B cell (primary cell): ENCODE measurements around the gene TOP2A. TPM values are rescaled to one million over a fixed set of nuclear protein-coding genes. Genes with fewer than 3 reads are reported as not detected.

Source experiments
- ATAC-seq: fragments of 200-7000 bp; cut with Tn5 transposase; one replicate; pipeline ENCODE4 v1.10.0; 2021; ENCODE audit warnings: low read depth, mild to moderate bottlenecking, moderate number of reproducible peaks, moderate library complexity
- CTCF ChIA-PET: fragments of 350-600 bp; sonication (Branson Sonifier 250); formaldehyde crosslinking; loops from one replicate; lab custom pipeline; 2021; ENCODE audit warnings: antibody characterized with exemption, inconsistent platforms; lab: Charles Lee
- POLR2A ChIA-PET: fragments of 350-600 bp; sonication (Branson Sonifier 250); formaldehyde crosslinking; loops from one replicate; lab custom pipeline; 2021; ENCODE audit warnings: antibody characterized with exemption; lab: Charles Lee
- DNase-seq: peaks from one replicate; pipeline ENCODE4 v3.0.0; 2013
- H2AFZ ChIP-seq: 2 replicates; pipeline ENCODE4 v1.6.1; 2012; ENCODE audit warnings: mild to moderate bottlenecking, low read depth, low read length; ENCODE audit not compliant: insufficient read depth, poor library complexity, severe bottlenecking
- H3K27ac ChIP-seq, 2 donors: 1 replicate in 1 of 2; 2 replicates in 1 of 2; pipeline ENCODE4 v1.5.1; 2012 to 2013; ENCODE audit warnings: low read length in 2 of 2, mild to moderate bottlenecking in 2 of 2, moderate library complexity in 1 of 2
- H3K27me3 ChIP-seq, 4 experiments: fragments of 200-600 bp in 1 of 4; sonication (generic) in 1 of 4; replicated peaks in 1 of 4; 1 replicate in 2 of 4; 2 replicates in 2 of 4; pipeline versions ENCODE4 v1.6.1 to v1.7.0; 2013 to 2016; ENCODE audit warnings: low read length in 3 of 4, mild to moderate bottlenecking in 2 of 4, mixed read lengths in 1 of 4, moderate library complexity in 1 of 4; ENCODE audit not compliant: insufficient read depth in 4 of 4, control insufficient read depth in 3 of 4; ENCODE audit errors: control extremely low read depth in 1 of 4
- H3K36me3 ChIP-seq, 2 experiments: replicated peaks in 1 of 2; 1 replicate in 1 of 2; 2 replicates in 1 of 2; pipeline versions ENCODE4 v1.6.1 to v1.7.1; 2013; ENCODE audit warnings: low read length in 1 of 2; ENCODE audit not compliant: insufficient read depth in 2 of 2, control insufficient read depth in 1 of 2; ENCODE audit errors: control extremely low read depth in 1 of 2, extremely low read depth in 1 of 2
- H3K4me1 ChIP-seq, 2 donors: fragments of 200-600 bp in 1 of 2; sonication (generic) in 1 of 2; 1 replicate in 1 of 2; 2 replicates in 1 of 2; pipeline versions ENCODE4 v1.5.1 to v1.6.1; 2013 to 2017; ENCODE audit warnings: low read length in 2 of 2; ENCODE audit not compliant: control insufficient read depth in 2 of 2, insufficient read depth in 2 of 2
- H3K4me2 ChIP-seq: replicated peaks from 2 replicates; pipeline ENCODE3; 2012; ENCODE audit warnings: mild to moderate bottlenecking, low read depth, low read length; ENCODE audit not compliant: poor library complexity, severe bottlenecking
- H3K4me3 ChIP-seq, 5 experiments: fragments of 200-600 bp in 1 of 5; sonication (generic) in 1 of 5; 1 replicate in 3 of 5; 2 replicates in 2 of 5; pipeline versions ENCODE4 v1.5.1 to v1.7.0; 2011 to 2016; ENCODE audit warnings: low read length in 4 of 5, mild to moderate bottlenecking in 4 of 5, low read depth in 2 of 5, control low read depth in 1 of 5, moderate library complexity in 1 of 5; ENCODE audit not compliant: insufficient read depth in 1 of 5; ENCODE audit errors: control extremely low read depth in 1 of 5, extremely low read depth in 1 of 5
- H3K79me2 ChIP-seq: fragments of 200-600 bp; sonication (generic); one replicate; pipeline ENCODE4 v1.6.0; 2016; ENCODE audit warnings: low read length; ENCODE audit not compliant: control insufficient read depth, insufficient read depth
- H3K9ac ChIP-seq: fragments of 200-600 bp; sonication (generic); 2 replicates; pipeline ENCODE4 v1.6.1; 2017; ENCODE audit warnings: mild to moderate bottlenecking, low read length, moderate library complexity
- H3K9me3 ChIP-seq, 3 donors: one replicate each; pipeline versions ENCODE4 v1.6.1 to v1.7.1; 2013; ENCODE audit warnings: low read length in 2 of 3; ENCODE audit not compliant: control insufficient read depth in 2 of 3, insufficient read depth in 1 of 3; ENCODE audit errors: control extremely low read depth in 1 of 3
- H4K20me1 ChIP-seq: 2 replicates; pipeline ENCODE4 v1.6.0; 2012; ENCODE audit warnings: mild to moderate bottlenecking, low read length; ENCODE audit not compliant: insufficient read depth, control insufficient read depth, poor library complexity, severe bottlenecking
- H3K27ac Mint-ChIP-seq: one replicate; pipeline ENCODE4 v1.8.0; 2021; ENCODE audit warnings: mixed read lengths
- H3K27me3 Mint-ChIP-seq: one replicate; pipeline ENCODE4 v1.8.0; 2021; ENCODE audit warnings: mixed read lengths
- H3K4me1 Mint-ChIP-seq: one replicate; pipeline ENCODE4 v1.8.0; 2021; ENCODE audit warnings: mixed read lengths
- H3K4me3 Mint-ChIP-seq: one replicate; pipeline ENCODE4 v1.8.0; 2021; ENCODE audit warnings: mixed read lengths
- H3K9me3 Mint-ChIP-seq: one replicate; pipeline ENCODE4 v1.8.0; 2022; ENCODE audit warnings: mixed read lengths; ENCODE audit not compliant: insufficient read depth
- CTCF ChIP-seq: fragments of 200-600 bp; IDR thresholded peaks from one replicate; pipeline ENCODE4 v1.8.0; 2022; ENCODE audit warnings: antibody characterized with exemption, mild to moderate bottlenecking
- EZH2 ChIP-seq: IDR thresholded peaks from 2 replicates; pipeline ENCODE4 v1.6.1; 2012; ENCODE audit warnings: borderline replicate concordance, low read depth, mild to moderate bottlenecking, moderate library complexity, low read length; ENCODE audit not compliant: insufficient read depth, poor library complexity, severe bottlenecking
- WGBS: methylation state at CpG from one replicate; pipeline ENCODE4 v1.1.5; 2013; ENCODE audit warnings: missing lambda C conversion rate; ENCODE audit not compliant: insufficient coverage; 5-methylcytosine and 5-hydroxymethylcytosine counted together
- intact Hi-C: fragments of 100-400 bp; cut with micrococcal nuclease; formaldehyde crosslinking; loops from one replicate; pipeline ENCODE4 v1.10.0; 2022
- polyA plus RNA-seq: library from polyadenylated mRNA; depleted of rRNA; stranded (reverse); fragments of >200 nt; gene quantifications from 2 replicates; pipeline ENCODE4 v1.2.3, GENCODE V29; 2012
- total RNA-seq, 2 donors: library from RNA; stranded (reverse); fragments of 120-200 nt in 1 of 2; gene quantifications; 1 replicate in 1 of 2; 2 replicates in 1 of 2; pipeline versions ENCODE4 v1.2.3 to v1.2.4, GENCODE V29; 2013 to 2022

The TOP2A gene
- total and polyA plus RNA-seq, 2 donors (not counting 1 experiment from before 2014, with no cell fraction given): 0.36 to 3.1 TPM

- TF ChIP-seq EZH2: no peak
- peak; percentile 70 for TF ChIP-seq CTCF
- intact Hi-C loops: loop anchor here (1.0 to 5.0 kb wide), 4 partner anchors 169 to 1304 kb away; no protein-coding TSS in a partner anchor
These were observed 55.0 kb downstream of the TOP2A start for GRCh38 chr17:40362696-40363110.

More at GRCh38 chr17:40362696-40363110, 55.0 kb downstream of the TOP2A start:
- Histone ChIP-seq H3K4me2 (peak overlapping the region; percentile 90), H2AFZ (peak overlapping the region; percentile 74), H3K9me3 (peaks cover 0 to 6% (median 0%) of the 10 kb centered on the region in 3 donors), H4K20me1 (no peaks in the 10 kb centered on the region), H3K27me3 (peaks cover 0 to 34% (median 8%) of the 10 kb centered on the region in 4 experiments), H3K4me3 (peak overlapping the region in 4 of 5 experiments; percentile 28 to 58 (median 52)), H3K9ac (peak overlapping the region; percentile 45), H3K27ac (no peak overlapping the region), H3K79me2 (no peaks in the 10 kb centered on the region), H3K4me1 (peaks cover 15 to 17% of the 10 kb centered on the region in 2 donors), H3K36me3 (no peaks in the 10 kb centered on the region)
- Mint-ChIP-seq H3K4me3 (peak overlapping the region; percentile 85), H3K27ac (peak overlapping the region; percentile 34), H3K9me3 (no peaks in the 10 kb centered on the region), H3K4me1 (peaks cover 12% of the 10 kb centered on the region), H3K27me3 (peaks cover 12% of the 10 kb centered on the region)
- ATAC-seq: peak; percentile 80
- ChIA-PET POLR2A (interaction anchor here (1.1 to 1.4 kb wide), 3 partner anchors 171 to 202 kb away, joined by 3 to 4 read pairs (median 3); no protein-coding TSS in a partner anchor), CTCF (interaction anchor here (0.6 to 15.9 kb wide), 13 partner anchors 31 to 1286 kb away, joined by 3 to 871 read pairs (median 4); partner anchors contain the start of genes CDC6, RARA and TOP2A)
- under 1% methylated on average over 58 of the region's 58 CpGs for WGBS
- DNase-seq: peak; percentile 86
